Endothelial cell (in vitro differentiated cells): Measurements from ENCODE around the gene SOX5. TPM values are rescaled to one million over a fixed set of nuclear protein-coding genes. Genes with fewer than 3 reads are reported as not detected.

Experiments used
- DNase-seq: peaks from one replicate; pipeline ENCODE4 v3.0.0; 2021; ENCODE audit warnings: low spot score
- H3K27ac Mint-ChIP-seq: one replicate; pipeline ENCODE4 v1.8.0; 2021; ENCODE audit warnings: mixed read lengths, inconsistent platforms; ENCODE audit not compliant: unreplicated experiment
- H3K27me3 Mint-ChIP-seq: one replicate; pipeline ENCODE4 v1.8.0; 2021; ENCODE audit warnings: mild to moderate bottlenecking, moderate library complexity, mixed read lengths, inconsistent platforms; ENCODE audit not compliant: unreplicated experiment
- H3K36me3 Mint-ChIP-seq: one replicate; pipeline ENCODE4 v1.8.0; 2021; ENCODE audit warnings: mild to moderate bottlenecking, low read depth, mixed read lengths, inconsistent platforms; ENCODE audit not compliant: unreplicated experiment
- H3K4me1 Mint-ChIP-seq: one replicate; pipeline ENCODE4 v1.8.0; 2021; ENCODE audit warnings: mild to moderate bottlenecking, mixed read lengths, inconsistent platforms; ENCODE audit not compliant: unreplicated experiment
- H3K4me3 Mint-ChIP-seq: one replicate; pipeline ENCODE4 v1.8.0; 2021; ENCODE audit warnings: mild to moderate bottlenecking, mixed read lengths, inconsistent platforms; ENCODE audit not compliant: unreplicated experiment
- H3K9me3 Mint-ChIP-seq: one replicate; pipeline ENCODE4 v1.8.0; 2021; ENCODE audit warnings: mixed read lengths, inconsistent platforms; ENCODE audit not compliant: unreplicated experiment
- CTCF ChIP-seq: fragments of 200-600 bp; sonication (generic); IDR thresholded peaks from one replicate; pipeline ENCODE4 v1.5.0; 2021; ENCODE audit warnings: antibody characterized with exemption; ENCODE audit not compliant: unreplicated experiment
- total RNA-seq: library from RNA; stranded (reverse); fragmentation: NEBNext Ultra II Directional; extraction: Animal tissue kit (Norgen Biotek cat#: 25700); gene quantifications from one replicate; pipeline ENCODE4 v1.2.1, GENCODE V29; 2021; ENCODE audit not compliant: unreplicated experiment

Gene SOX5
- total RNA-seq, 1 donor from 2014 or later, result 23.1 TPM

- H3K27me3 Mint-ChIP-seq, result no peaks in the 10 kb centered on the region
- H3K27ac Mint-ChIP-seq, result no peak overlapping the region
- no peaks in the 10 kb centered on the region for H3K36me3 Mint-ChIP-seq
- no peak for TF ChIP-seq CTCF
- no peak for DNase-seq
- H3K4me1 Mint-ChIP-seq, result peaks cover 3% of the 10 kb centered on the region
- H3K4me3 Mint-ChIP-seq, result no peak overlapping the region
- no peaks in the 10 kb centered on the region for H3K9me3 Mint-ChIP-seq
Observed at GRCh38 chr12:23561364-23562345, 387.8 kb downstream of the SOX5 start.

GRCh38 chr12:23560611-23561010 lies 388.9 kb downstream of the SOX5 start:
- no peaks in the 10 kb centered on the region for H3K27me3 Mint-ChIP-seq
- H3K9me3 Mint-ChIP-seq, result no peaks in the 10 kb centered on the region
- H3K4me3 Mint-ChIP-seq, result no peak overlapping the region
- TF ChIP-seq CTCF, result no peak
- H3K27ac Mint-ChIP-seq, result no peak overlapping the region
- no peaks in the 10 kb centered on the region for H3K36me3 Mint-ChIP-seq
- peaks cover 9% of the 10 kb centered on the region for H3K4me1 Mint-ChIP-seq
- no peak for DNase-seq

GRCh38 chr12:23559268-23559753 lies 390.2 kb downstream of the SOX5 start:
- no peak for TF ChIP-seq CTCF
- H3K27me3 Mint-ChIP-seq, result no peaks in the 10 kb centered on the region
- H3K27ac Mint-ChIP-seq, result no peak overlapping the region
- peaks cover 11% of the 10 kb centered on the region for H3K4me1 Mint-ChIP-seq
- no peaks in the 10 kb centered on the region for H3K36me3 Mint-ChIP-seq
- H3K4me3 Mint-ChIP-seq, result no peak overlapping the region
- no peaks in the 10 kb centered on the region for H3K9me3 Mint-ChIP-seq
- no peak for DNase-seq

GRCh38 chr12:23556661-23557060 lies 392.8 kb downstream of the SOX5 start:
- Mint-ChIP-seq H3K27me3 (no peaks in the 10 kb centered on the region), H3K4me3 (no peak overlapping the region), H3K4me1 (peaks cover 22% of the 10 kb centered on the region), H3K9me3 (no peaks in the 10 kb centered on the region), H3K36me3 (no peaks in the 10 kb centered on the region), H3K27ac (no peak overlapping the region)
- no peak for TF ChIP-seq CTCF
- no peak for DNase-seq

GRCh38 chr12:23555825-23556207 lies 393.7 kb downstream of the SOX5 start:
- peaks cover 22% of the 10 kb centered on the region for H3K4me1 Mint-ChIP-seq
- no peaks in the 10 kb centered on the region for H3K27me3 Mint-ChIP-seq
- no peak for DNase-seq
- H3K9me3 Mint-ChIP-seq, result no peaks in the 10 kb centered on the region
- H3K4me3 Mint-ChIP-seq, result no peak overlapping the region
- H3K36me3 Mint-ChIP-seq, result no peaks in the 10 kb centered on the region
- TF ChIP-seq CTCF, result no peak
- no peak overlapping the region for H3K27ac Mint-ChIP-seq
